NT2/D1 (cell line): Measurements from ENCODE around the gene CSNK2A3.

Experiments used
- DNase-seq: peaks from one replicate; pipeline ENCODE4 v3.0.0-alpha.2; 2011; ENCODE audit warnings: low read depth, low spot score
- H3K27me3 ChIP-seq: 2 replicates; pipeline ENCODE4 v1.6.0; 2011; ENCODE audit warnings: mild to moderate bottlenecking; ENCODE audit not compliant: insufficient read length, insufficient read depth
- H3K36me3 ChIP-seq: 2 replicates; pipeline ENCODE4 v1.6.1; 2011; ENCODE audit warnings: mild to moderate bottlenecking, low read length, mixed read lengths; ENCODE audit not compliant: insufficient read depth, insufficient read length
- H3K4me1 ChIP-seq: 2 replicates; pipeline ENCODE4 v1.5.1; 2011; ENCODE audit not compliant: insufficient read depth, insufficient read length
- H3K4me3 ChIP-seq: 2 replicates; pipeline ENCODE4 v1.5.1; 2011; ENCODE audit warnings: low read depth; ENCODE audit not compliant: insufficient read length
- H3K9ac ChIP-seq: 2 replicates; pipeline ENCODE4 v1.6.0; 2011; ENCODE audit warnings: low read depth; ENCODE audit not compliant: insufficient read length
- H3K9me3 ChIP-seq: 2 replicates; pipeline ENCODE4 v1.5.1; 2011; ENCODE audit warnings: mild to moderate bottlenecking, low read length; ENCODE audit not compliant: insufficient read depth
- SUZ12 ChIP-seq: IDR thresholded peaks from 2 replicates; pipeline ENCODE4 v1.6.1; 2011; ENCODE audit not compliant: insufficient read length, insufficient read depth; ENCODE audit errors: extremely low read depth
- YY1 ChIP-seq: IDR thresholded peaks from 2 replicates; pipeline ENCODE4 v1.6.1; 2011; ENCODE audit not compliant: insufficient read length, insufficient read depth
- ZNF274 ChIP-seq: IDR thresholded peaks from 2 replicates; pipeline ENCODE4 v1.6.1; 2011; ENCODE audit warnings: mild to moderate bottlenecking, low read depth, low read length

The CSNK2A3 gene

GRCh38 chr11:11313902-11314692, 39.0 kb downstream of the CSNK2A3 start:
- TF ChIP-seq YY1 = no peak
- TF ChIP-seq SUZ12 = no peak
- TF ChIP-seq ZNF274 = no peak
- Histone ChIP-seq H3K4me3 (no peak overlapping the region), H3K9ac (no peak overlapping the region), H3K36me3 (no peaks in the 10 kb centered on the region), H3K9me3 (no peaks in the 10 kb centered on the region), H3K4me1 (no peaks in the 10 kb centered on the region), H3K27me3 (no peaks in the 10 kb centered on the region)
- DNase-seq = no peak

GRCh38 chr11:11313426-11313825, 39.6 kb downstream of the CSNK2A3 start:
- H3K4me3 ChIP-seq = no peak overlapping the region
- no peak for DNase-seq
- no peak overlapping the region for H3K9ac ChIP-seq
- no peaks in the 10 kb centered on the region for H3K36me3 ChIP-seq
- no peaks in the 10 kb centered on the region for H3K9me3 ChIP-seq
- no peaks in the 10 kb centered on the region for H3K4me1 ChIP-seq
- H3K27me3 ChIP-seq = no peaks in the 10 kb centered on the region
- TF ChIP-seq YY1 (no peak), ZNF274 (no peak), SUZ12 (no peak)

- TF ChIP-seq SUZ12 = no peak
- TF ChIP-seq YY1 = no peak
- TF ChIP-seq ZNF274 = no peak
- no peak for DNase-seq
- no peaks in the 10 kb centered on the region for H3K36me3 ChIP-seq
- H3K9ac ChIP-seq = no peak overlapping the region
- no peaks in the 10 kb centered on the region for H3K4me1 ChIP-seq
- H3K9me3 ChIP-seq = no peaks in the 10 kb centered on the region
- H3K27me3 ChIP-seq = no peaks in the 10 kb centered on the region
- no peak overlapping the region for H3K4me3 ChIP-seq
Observed at GRCh38 chr11:11312738-11313137, 40.3 kb downstream of the CSNK2A3 start.

GRCh38 chr11:11311169-11311568, 41.9 kb downstream of the CSNK2A3 start:
- H3K9ac ChIP-seq = no peak overlapping the region
- no peaks in the 10 kb centered on the region for H3K36me3 ChIP-seq
- no peaks in the 10 kb centered on the region for H3K4me1 ChIP-seq
- DNase-seq = no peak
- TF ChIP-seq ZNF274 (no peak), YY1 (no peak), SUZ12 (no peak)
- H3K9me3 ChIP-seq = no peaks in the 10 kb centered on the region
- H3K4me3 ChIP-seq = no peak overlapping the region
- H3K27me3 ChIP-seq = no peaks in the 10 kb centered on the region

- no peak overlapping the region for H3K4me3 ChIP-seq
Observed at GRCh38 chr11:11309906-11310305, 43.1 kb downstream of the CSNK2A3 start.

GRCh38 chr11:11308249-11308648, 44.8 kb downstream of the CSNK2A3 start:
- H3K4me3 ChIP-seq = no peak overlapping the region
- no peak for DNase-seq
- H3K9me3 ChIP-seq = no peaks in the 10 kb centered on the region
- no peaks in the 10 kb centered on the region for H3K4me1 ChIP-seq
- H3K9ac ChIP-seq = no peak overlapping the region
- TF ChIP-seq YY1 = no peak
- no peak for TF ChIP-seq SUZ12
- no peak for TF ChIP-seq ZNF274
- no peaks in the 10 kb centered on the region for H3K36me3 ChIP-seq
- H3K27me3 ChIP-seq = no peaks in the 10 kb centered on the region

More at GRCh38 chr11:11309906-11310305, 43.1 kb downstream of the CSNK2A3 start:
- no peak overlapping the region for H3K9ac ChIP-seq
- H3K9me3 ChIP-seq = no peaks in the 10 kb centered on the region
- H3K36me3 ChIP-seq = no peaks in the 10 kb centered on the region
- TF ChIP-seq ZNF274 (no peak), YY1 (no peak), SUZ12 (no peak)
- no peaks in the 10 kb centered on the region for H3K27me3 ChIP-seq
- H3K4me1 ChIP-seq = no peaks in the 10 kb centered on the region
- no peak for DNase-seq

- no peak overlapping the region for H3K4me3 ChIP-seq
- no peaks in the 10 kb centered on the region for H3K9me3 ChIP-seq
- H3K4me1 ChIP-seq = no peaks in the 10 kb centered on the region
- no peak for TF ChIP-seq SUZ12
- no peak for TF ChIP-seq ZNF274
- TF ChIP-seq YY1 = no peak
- H3K9ac ChIP-seq = no peak overlapping the region
- no peaks in the 10 kb centered on the region for H3K36me3 ChIP-seq
- H3K27me3 ChIP-seq = no peaks in the 10 kb centered on the region
- no peak for DNase-seq
Observed at GRCh38 chr11:11306855-11307254, 46.2 kb downstream of the CSNK2A3 start.

GRCh38 chr11:11304550-11304949, 48.5 kb downstream of the CSNK2A3 start:
- no peak overlapping the region for H3K4me3 ChIP-seq
- H3K27me3 ChIP-seq = no peaks in the 10 kb centered on the region
- H3K36me3 ChIP-seq = no peaks in the 10 kb centered on the region
- DNase-seq = no peak
- H3K9me3 ChIP-seq = no peaks in the 10 kb centered on the region
- H3K4me1 ChIP-seq = no peaks in the 10 kb centered on the region
- TF ChIP-seq SUZ12 (no peak), YY1 (no peak)
- no peak overlapping the region for H3K9ac ChIP-seq
